Body of pancreas (tissue), 4 donors: Measurements from ENCODE around the gene GRK3.

ENCODE experiments used
- CTCF ChIP-seq, 7 experiments: fragments of 450-650 bp in 4 of 7; fragments of 200-600 bp in 3 of 7; sonication (generic) in 3 of 7; IDR thresholded peaks; one replicate each; pipeline ENCODE4 v1.5.1; 2016 to 2019; ENCODE audit warnings: antibody characterized with exemption in 7 of 7
- POLR2A ChIP-seq, 3 donors: fragments of 450-650 bp; IDR thresholded peaks; one replicate each; pipeline ENCODE4 v1.6.1; 2016; ENCODE audit warnings: antibody characterized with exemption in 3 of 3, mild to moderate bottlenecking in 2 of 3

GRCh38 chr22:25551396-25551795 lies 13.1 kb upstream of the GRK3 start:
- TF ChIP-seq CTCF (IDR thresholded peaks at IDR 0.05) (no peak), POLR2A (IDR thresholded peaks at IDR 0.05) (no peak)
